Measurements from ENCODE around the gene HACD3. TPM values are rescaled to one million over a fixed set of nuclear protein-coding genes. Genes with fewer than 3 reads are reported as not detected.

Gene HACD3
- polyA plus RNA-seq, 1 of the 3 experiments (the other 2 are of a cell fraction): 45.7 TPM

DNA sequence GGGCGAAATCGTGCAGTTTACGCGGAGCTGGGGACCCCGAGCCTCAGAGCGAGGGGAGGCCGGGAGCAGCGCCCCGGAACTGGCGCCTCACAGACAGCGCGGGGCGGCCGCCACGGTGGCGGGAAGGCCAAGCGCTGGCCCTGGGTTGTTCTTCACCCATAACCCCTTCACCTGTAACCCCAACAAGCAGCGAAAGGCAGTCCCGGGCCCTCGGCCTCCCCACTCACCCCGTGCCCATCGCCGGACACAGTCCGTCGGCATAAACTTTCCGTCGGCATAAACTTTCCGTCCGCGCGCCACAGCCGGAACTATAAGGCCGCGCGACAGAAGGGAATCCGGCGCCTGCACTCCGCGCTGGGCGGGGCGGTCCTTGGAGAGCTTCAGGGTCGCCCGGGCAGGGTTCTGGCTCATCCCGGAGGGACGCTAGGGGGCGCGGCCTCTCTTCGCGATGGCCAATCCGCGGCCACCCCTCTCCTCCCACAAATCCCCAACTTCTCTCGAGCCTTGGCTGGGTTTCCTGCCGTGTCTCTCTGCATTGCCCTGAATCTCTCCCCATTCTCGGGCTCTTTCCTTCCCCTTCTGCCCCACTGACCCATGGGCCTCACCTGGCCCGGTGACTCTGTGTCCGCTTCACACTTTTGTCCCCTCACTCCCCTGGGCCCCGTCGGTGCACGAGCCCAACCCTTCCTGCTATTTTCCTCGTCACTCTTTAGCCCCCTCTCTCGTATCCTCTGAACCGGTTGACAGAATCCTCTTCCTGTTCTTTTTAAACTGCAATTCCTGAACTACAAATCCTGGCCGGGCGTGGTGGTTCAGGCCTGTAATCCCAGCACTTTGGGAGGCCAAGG is 80.8 kb downstream of the HACD3 start, which contains the start of gene INTS14 (continued):
- TF ChIP-seq POLR2AphosphoS5 (IDR thresholded peaks at IDR 0.05; ENCODE audit: low read depth, low read length) (peak; percentile 90), SMC3 (IDR thresholded peaks at IDR 0.05; ENCODE audit: low read depth, low read length) (peak; percentile 19), ELF1 (IDR thresholded peaks at IDR 0.05) (peak; percentile 79), NFIC (IDR thresholded peaks at IDR 0.05; ENCODE audit: borderline replicate concordance) (no peak; the same call in 1 of the 2 replicates), FOSL2 (IDR thresholded peaks at IDR 0.05; ENCODE audit: borderline replicate concordance, low read depth) (peak; percentile 33; the same call in 1 of the 2 replicates), TCF12 (IDR thresholded peaks at IDR 0.05) (peak; percentile 58; the same call in 1 of the 2 replicates), RAD21 (IDR thresholded peaks at IDR 0.05; ENCODE audit: low read length) (peak; percentile 63), MEF2A (IDR thresholded peaks at IDR 0.05; ENCODE audit: borderline replicate concordance, low read depth) (peak; percentile 45; the same call in 1 of the 2 replicates), RCOR1 (IDR thresholded peaks at IDR 0.05; ENCODE audit: low read length) (no peak), EP300 (IDR thresholded peaks at IDR 0.05; ENCODE audit: borderline replicate concordance in 1 of 2, low read depth in 1 of 2, low read length in 1 of 2) (peak in 1 of 2 experiments; percentile 44; a peak in 1 of 4 replicates), RFX5 (IDR thresholded peaks at IDR 0.05; ENCODE audit: low read length) (no peak), MXI1 (IDR thresholded peaks at IDR 0.05; ENCODE audit: low read depth, low read length) (peak; percentile 54), EZH2phosphoT487 (IDR thresholded peaks at IDR 0.05; ENCODE audit: borderline replicate concordance, low read depth) (no peak)
- TF ChIP-seq, protein P1, sequence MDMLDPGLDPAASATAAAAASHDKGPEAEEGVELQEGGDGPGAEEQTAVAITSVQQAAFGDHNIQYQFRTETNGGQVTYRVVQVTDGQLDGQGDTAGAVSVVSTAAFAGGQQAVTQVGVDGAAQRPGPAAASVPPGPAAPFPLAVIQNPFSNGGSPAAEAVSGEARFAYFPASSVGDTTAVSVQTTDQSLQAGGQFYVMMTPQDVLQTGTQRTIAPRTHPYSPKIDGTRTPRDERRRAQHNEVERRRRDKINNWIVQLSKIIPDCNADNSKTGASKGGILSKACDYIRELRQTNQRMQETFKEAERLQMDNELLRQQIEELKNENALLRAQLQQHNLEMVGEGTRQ (IDR thresholded peaks at IDR 0.05; ENCODE audit: borderline replicate concordance, low read depth, low read length): no peak

DNA sequence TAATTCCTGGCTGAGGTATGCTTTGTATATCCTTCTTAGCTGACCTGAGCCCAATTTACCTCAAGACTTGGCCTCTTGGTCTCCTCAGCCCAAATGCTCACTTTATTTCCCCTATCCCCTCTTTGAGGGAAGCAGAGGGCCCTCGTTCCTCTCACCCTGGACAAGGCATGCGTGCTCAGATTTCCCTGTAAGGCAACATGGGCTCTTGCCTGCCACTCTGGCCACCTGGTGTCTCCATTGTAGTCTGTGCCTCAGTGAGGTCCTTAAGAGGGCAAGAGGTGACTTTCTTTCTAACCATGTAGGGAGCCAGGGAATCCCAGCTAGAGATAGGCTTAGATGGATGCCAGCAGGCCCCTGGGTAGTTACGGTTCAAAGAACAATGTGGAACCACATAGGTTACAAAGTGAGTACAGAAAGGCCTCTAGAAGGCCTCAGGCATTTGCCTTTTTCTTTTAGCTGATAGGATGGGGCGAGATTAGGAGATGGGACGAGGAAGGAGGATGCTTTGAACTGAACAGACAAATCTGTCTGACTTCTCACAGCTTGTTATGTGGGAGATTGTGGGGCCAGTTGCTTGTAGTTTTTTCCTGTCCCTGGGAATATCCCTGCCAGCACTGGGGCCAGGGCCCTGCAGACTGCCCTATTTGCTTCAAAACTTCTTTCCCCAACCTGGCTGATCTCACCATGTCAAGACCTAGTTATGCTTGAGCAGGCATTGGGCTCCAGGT is 81.8 kb downstream of the HACD3 start:
- peak overlapping the region; percentile 98 for H2AFZ ChIP-seq (ENCODE audit: low read depth)
- H3K27me3 ChIP-seq (ENCODE audit: insufficient read depth): no peaks in the 10 kb centered on the region
- H3K79me2 ChIP-seq (ENCODE audit: insufficient read depth): peaks cover 44% of the 10 kb centered on the region
- peaks cover 2 to 7% of the 10 kb centered on the region in 2 experiments for H3K36me3 ChIP-seq (replicated peaks in 1 of 2; ENCODE audit: control insufficient read depth in 1 of 2, insufficient read depth in 2 of 2, low read length in 1 of 2)
- CTCF ChIA-PET: interaction anchor here (0.6 to 3.2 kb wide), 10 partner anchors 9 to 588 kb away, joined by 3 to 23 read pairs (median 6); partner anchors contain the start of genes RAB11A and SLC24A1
- H3K9me2 ChIP-seq: no peaks in the 10 kb centered on the region
- no peak for DNase-seq
- 86% methylated on average over 5 of the region's 5 CpGs for WGBS (ENCODE audit: low lambda C conversion rate)
- peak overlapping the region; percentile 77 to 99 for H3K4me3 ChIP-seq (ENCODE audit: low read depth in 2 of 2, low read length in 1 of 2)
- H3F3A ChIP-seq (replicated peaks; ENCODE audit: insufficient read depth): peaks cover 10% of the 10 kb centered on the region
- TF ChIP-seq, protein P2, sequence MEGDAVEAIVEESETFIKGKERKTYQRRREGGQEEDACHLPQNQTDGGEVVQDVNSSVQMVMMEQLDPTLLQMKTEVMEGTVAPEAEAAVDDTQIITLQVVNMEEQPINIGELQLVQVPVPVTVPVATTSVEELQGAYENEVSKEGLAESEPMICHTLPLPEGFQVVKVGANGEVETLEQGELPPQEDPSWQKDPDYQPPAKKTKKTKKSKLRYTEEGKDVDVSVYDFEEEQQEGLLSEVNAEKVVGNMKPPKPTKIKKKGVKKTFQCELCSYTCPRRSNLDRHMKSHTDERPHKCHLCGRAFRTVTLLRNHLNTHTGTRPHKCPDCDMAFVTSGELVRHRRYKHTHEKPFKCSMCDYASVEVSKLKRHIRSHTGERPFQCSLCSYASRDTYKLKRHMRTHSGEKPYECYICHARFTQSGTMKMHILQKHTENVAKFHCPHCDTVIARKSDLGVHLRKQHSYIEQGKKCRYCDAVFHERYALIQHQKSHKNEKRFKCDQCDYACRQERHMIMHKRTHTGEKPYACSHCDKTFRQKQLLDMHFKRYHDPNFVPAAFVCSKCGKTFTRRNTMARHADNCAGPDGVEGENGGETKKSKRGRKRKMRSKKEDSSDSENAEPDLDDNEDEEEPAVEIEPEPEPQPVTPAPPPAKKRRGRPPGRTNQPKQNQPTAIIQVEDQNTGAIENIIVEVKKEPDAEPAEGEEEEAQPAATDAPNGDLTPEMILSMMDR (IDR thresholded peaks at IDR 0.05): no peak
- TF ChIP-seq, protein P3, sequence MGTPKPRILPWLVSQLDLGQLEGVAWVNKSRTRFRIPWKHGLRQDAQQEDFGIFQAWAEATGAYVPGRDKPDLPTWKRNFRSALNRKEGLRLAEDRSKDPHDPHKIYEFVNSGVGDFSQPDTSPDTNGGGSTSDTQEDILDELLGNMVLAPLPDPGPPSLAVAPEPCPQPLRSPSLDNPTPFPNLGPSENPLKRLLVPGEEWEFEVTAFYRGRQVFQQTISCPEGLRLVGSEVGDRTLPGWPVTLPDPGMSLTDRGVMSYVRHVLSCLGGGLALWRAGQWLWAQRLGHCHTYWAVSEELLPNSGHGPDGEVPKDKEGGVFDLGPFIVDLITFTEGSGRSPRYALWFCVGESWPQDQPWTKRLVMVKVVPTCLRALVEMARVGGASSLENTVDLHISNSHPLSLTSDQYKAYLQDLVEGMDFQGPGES (IDR thresholded peaks at IDR 0.05; ENCODE audit: low read depth, low read length): no peak
- TF ChIP-seq ELF1 (IDR thresholded peaks at IDR 0.05) (no peak), SMC3 (IDR thresholded peaks at IDR 0.05; ENCODE audit: low read depth, low read length) (no peak)
- H4K20me1 ChIP-seq (ENCODE audit: insufficient read depth): no peaks in the 10 kb centered on the region
- H3K27ac ChIP-seq (ENCODE audit: low read depth in 2 of 2, low read length in 1 of 2): peak overlapping the region; percentile 83 to 93
- H3K4me1 ChIP-seq (ENCODE audit: control insufficient read depth in 1 of 2, insufficient read depth in 2 of 2, low read depth in 1 of 2, low read length in 1 of 2): peaks cover 14 to 16% of the 10 kb centered on the region in 2 experiments; a peak in 3 of 4 replicates
- peak overlapping the region; percentile 91 for H3K9ac ChIP-seq
- POLR2A ChIA-PET: no interaction called here
- peak overlapping the region; percentile 96 for H3K4me2 ChIP-seq
- no peaks in the 10 kb centered on the region for H3K9me3 ChIP-seq

Measured in SK-N-SH (cell line).